WTC11 (cell line): ENCODE data around the gene ACSL4. TPM values are rescaled to one million over a fixed set of nuclear protein-coding genes. Genes with fewer than 3 reads are reported as not detected.

ENCODE experiments used
- ATAC-seq: fragments of 200-7000 bp; cut with Tn5 transposase; 2 replicates; pipeline ENCODE4 v1.10.0; 2021; ENCODE audit warnings: mild to moderate bottlenecking, moderate library complexity
- CTCF ChIA-PET: fragments of 300-600 bp; sonication (Branson Sonifier 250); formaldehyde crosslinking; loops from one replicate; lab custom pipeline; 2021; ENCODE audit warnings: antibody characterized with exemption; lab: Charles Lee
- POLR2A ChIA-PET: fragments of 350-600 bp; sonication (Branson Sonifier 250); formaldehyde crosslinking; loops from one replicate; lab custom pipeline; 2021; ENCODE audit warnings: antibody characterized with exemption; lab: Charles Lee
- DNase-seq: peaks from one replicate; pipeline ENCODE4 v3.0.0; 2021; ENCODE audit warnings: low spot score
- H3K27ac Mint-ChIP-seq: 2 replicates; pipeline ENCODE4 v1.8.0; 2021; ENCODE audit warnings: mixed read lengths
- H3K27me3 Mint-ChIP-seq: 2 replicates; pipeline ENCODE4 v1.8.0; 2021; ENCODE audit warnings: low read depth, mild to moderate bottlenecking, moderate library complexity, mixed read lengths
- H3K36me3 Mint-ChIP-seq: 2 replicates; pipeline ENCODE4 v1.8.0; 2021; ENCODE audit warnings: mixed read lengths
- H3K4me1 Mint-ChIP-seq: 2 replicates; pipeline ENCODE4 v1.8.0; 2022; ENCODE audit warnings: mixed read lengths
- H3K4me3 Mint-ChIP-seq: 2 replicates; pipeline ENCODE4 v1.8.0; 2021; ENCODE audit warnings: mild to moderate bottlenecking, moderate library complexity, mixed read lengths
- H3K9me3 Mint-ChIP-seq: 2 replicates; pipeline ENCODE4 v1.8.0; 2021; ENCODE audit warnings: mixed read lengths
- ARID4B ChIP-seq: sonication (generic); formaldehyde crosslinking; IDR thresholded peaks from 2 replicates; pipeline ENCODE4 v1.8.0; 2023; ENCODE audit warnings: missing genetic modification reagents, mild to moderate bottlenecking, borderline replicate concordance
- E2F1 ChIP-seq: sonication (generic); formaldehyde crosslinking; IDR thresholded peaks from 2 replicates; pipeline ENCODE4 v1.8.0; 2022; ENCODE audit warnings: mild to moderate bottlenecking, missing genetic modification reagents
- EMX1 ChIP-seq: fragments of 250-450 bp; sonication (Bioruptor Pico); IDR thresholded peaks from 2 replicates; pipeline ENCODE4 v1.8.0; 2021; ENCODE audit warnings: mild to moderate bottlenecking
- FOXP4 ChIP-seq: sonication (generic); formaldehyde crosslinking; IDR thresholded peaks from 2 replicates; pipeline ENCODE4 v1.8.0; 2022; ENCODE audit warnings: mild to moderate bottlenecking, missing genetic modification reagents
- GTF2I ChIP-seq: fragments of 250-450 bp; sonication (Bioruptor Pico); conservative IDR thresholded peaks from 2 replicates; pipeline ENCODE4 v1.4.0; 2021; ENCODE audit warnings: mild to moderate bottlenecking
- MYBL2 ChIP-seq: sonication (generic); formaldehyde crosslinking; IDR thresholded peaks from 2 replicates; pipeline ENCODE4 v1.8.1; 2023; ENCODE audit warnings: mild to moderate bottlenecking, moderate library complexity, missing genetic modification reagents
- NR2C2 ChIP-seq: sonication (generic); formaldehyde crosslinking; IDR thresholded peaks from 2 replicates; pipeline ENCODE4 v1.8.0; 2022; ENCODE audit warnings: mild to moderate bottlenecking, missing genetic modification reagents
- NR3C1 ChIP-seq: sonication (generic); formaldehyde crosslinking; conservative IDR thresholded peaks from 2 replicates; pipeline ENCODE4 v1.8.1; 2023; ENCODE audit warnings: low read depth, mild to moderate bottlenecking, missing genetic modification reagents
- SP1 ChIP-seq: sonication (generic); formaldehyde crosslinking; conservative IDR thresholded peaks from 2 replicates; pipeline ENCODE4 v1.8.1; 2022; ENCODE audit warnings: missing genetic modification reagents
- ZNF121 ChIP-seq: sonication (generic); formaldehyde crosslinking; IDR thresholded peaks from 2 replicates; pipeline ENCODE4 v1.8.0; 2023; ENCODE audit warnings: missing genetic modification reagents
- ZNF671 ChIP-seq: fragments of 250-450 bp; sonication (Bioruptor Pico); IDR thresholded peaks from 2 replicates; pipeline ENCODE4 v1.8.0; 2021; ENCODE audit warnings: mild to moderate bottlenecking
- total RNA-seq: library from RNA; stranded (reverse); gene quantifications from 3 replicates; pipeline ENCODE4 v1.2.3, GENCODE V29; 2021
- TF ChIP-seq, protein P1 (sequence below): sonication (generic); formaldehyde crosslinking; IDR thresholded peaks from 2 replicates; pipeline ENCODE4 v1.8.0; 2022; ENCODE audit warnings: missing genetic modification reagents
- TF ChIP-seq, protein P2 (sequence below): sonication (generic); formaldehyde crosslinking; IDR thresholded peaks from 2 replicates; pipeline ENCODE4 v1.8.0; 2022; ENCODE audit warnings: mild to moderate bottlenecking, missing genetic modification reagents
- TF ChIP-seq, protein P3 (sequence below): sonication (generic); formaldehyde crosslinking; IDR thresholded peaks from 2 replicates; pipeline ENCODE4 v1.8.1; 2022; ENCODE audit warnings: missing genetic modification reagents, borderline replicate concordance
- TF ChIP-seq, protein P4 (sequence below): fragments of 250-450 bp; sonication (Bioruptor Pico); IDR thresholded peaks from 2 replicates; pipeline ENCODE4 v1.8.0; 2021; ENCODE audit warnings: mild to moderate bottlenecking
- TF ChIP-seq, protein P5 (sequence below): sonication (generic); formaldehyde crosslinking; conservative IDR thresholded peaks from 2 replicates; pipeline ENCODE4 v1.8.1; 2022; ENCODE audit warnings: mild to moderate bottlenecking, missing genetic modification reagents

The ACSL4 gene
- total RNA-seq, 1 experiment from 2014 or later, result 57.7 TPM

DNA sequence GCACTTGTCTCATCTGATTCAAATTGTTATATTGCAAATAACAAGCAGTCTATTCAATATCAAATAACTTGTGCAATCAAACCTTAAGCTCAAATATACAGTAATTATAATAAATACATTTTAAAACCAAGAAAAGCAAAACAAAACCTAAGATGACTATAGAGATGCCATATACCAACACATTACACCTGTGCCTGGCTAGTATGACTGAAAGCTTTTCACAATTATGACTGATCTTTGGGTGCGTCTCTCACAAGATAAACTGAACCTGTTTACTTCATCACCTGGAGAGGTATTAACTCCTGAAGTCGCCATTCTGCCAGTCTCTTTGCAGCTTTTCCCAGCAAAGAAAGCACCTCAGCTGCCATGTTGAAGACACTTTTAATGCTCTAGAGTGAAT is 41.3 kb downstream of the ACSL4 start:
- no peak for ATAC-seq
- POLR2A ChIA-PET, result no interaction called here
- CTCF ChIA-PET, result no interaction called here
- H3K27ac Mint-ChIP-seq, result no peak overlapping the region
- no peaks in the 10 kb centered on the region for H3K27me3 Mint-ChIP-seq
- no peaks in the 10 kb centered on the region for H3K9me3 Mint-ChIP-seq
- H3K36me3 Mint-ChIP-seq, result no peaks in the 10 kb centered on the region
- peaks cover 5% of the 10 kb centered on the region; the same call in 1 of the 2 replicates for H3K4me1 Mint-ChIP-seq
- TF ChIP-seq FOXP4 (no peak), SP1 (CRISPR knock-in tag) (no peak), NR2C2 (CRISPR knock-in tag) (no peak), EMX1 (no peak)
- TF ChIP-seq, protein P1, sequence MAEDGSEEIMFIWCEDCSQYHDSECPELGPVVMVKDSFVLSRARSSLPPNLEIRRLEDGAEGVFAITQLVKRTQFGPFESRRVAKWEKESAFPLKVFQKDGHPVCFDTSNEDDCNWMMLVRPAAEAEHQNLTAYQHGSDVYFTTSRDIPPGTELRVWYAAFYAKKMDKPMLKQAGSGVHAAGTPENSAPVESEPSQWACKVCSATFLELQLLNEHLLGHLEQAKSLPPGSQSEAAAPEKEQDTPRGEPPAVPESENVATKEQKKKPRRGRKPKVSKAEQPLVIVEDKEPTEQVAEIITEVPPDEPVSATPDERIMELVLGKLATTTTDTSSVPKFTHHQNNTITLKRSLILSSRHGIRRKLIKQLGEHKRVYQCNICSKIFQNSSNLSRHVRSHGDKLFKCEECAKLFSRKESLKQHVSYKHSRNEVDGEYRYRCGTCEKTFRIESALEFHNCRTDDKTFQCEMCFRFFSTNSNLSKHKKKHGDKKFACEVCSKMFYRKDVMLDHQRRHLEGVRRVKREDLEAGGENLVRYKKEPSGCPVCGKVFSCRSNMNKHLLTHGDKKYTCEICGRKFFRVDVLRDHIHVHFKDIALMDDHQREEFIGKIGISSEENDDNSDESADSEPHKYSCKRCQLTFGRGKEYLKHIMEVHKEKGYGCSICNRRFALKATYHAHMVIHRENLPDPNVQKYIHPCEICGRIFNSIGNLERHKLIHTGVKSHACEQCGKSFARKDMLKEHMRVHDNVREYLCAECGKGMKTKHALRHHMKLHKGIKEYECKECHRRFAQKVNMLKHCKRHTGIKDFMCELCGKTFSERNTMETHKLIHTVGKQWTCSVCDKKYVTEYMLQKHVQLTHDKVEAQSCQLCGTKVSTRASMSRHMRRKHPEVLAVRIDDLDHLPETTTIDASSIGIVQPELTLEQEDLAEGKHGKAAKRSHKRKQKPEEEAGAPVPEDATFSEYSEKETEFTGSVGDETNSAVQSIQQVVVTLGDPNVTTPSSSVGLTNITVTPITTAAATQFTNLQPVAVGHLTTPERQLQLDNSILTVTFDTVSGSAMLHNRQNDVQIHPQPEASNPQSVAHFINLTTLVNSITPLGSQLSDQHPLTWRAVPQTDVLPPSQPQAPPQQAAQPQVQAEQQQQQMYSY (CRISPR knock-in tag), result no peak
- TF ChIP-seq, protein P2, sequence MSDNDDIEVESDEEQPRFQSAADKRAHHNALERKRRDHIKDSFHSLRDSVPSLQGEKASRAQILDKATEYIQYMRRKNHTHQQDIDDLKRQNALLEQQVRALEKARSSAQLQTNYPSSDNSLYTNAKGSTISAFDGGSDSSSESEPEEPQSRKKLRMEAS (CRISPR knock-in tag), result no peak
- TF ChIP-seq, all 79 proteins: peak for 0
- no peak for DNase-seq
- no peak overlapping the region for H3K4me3 Mint-ChIP-seq

DNA sequence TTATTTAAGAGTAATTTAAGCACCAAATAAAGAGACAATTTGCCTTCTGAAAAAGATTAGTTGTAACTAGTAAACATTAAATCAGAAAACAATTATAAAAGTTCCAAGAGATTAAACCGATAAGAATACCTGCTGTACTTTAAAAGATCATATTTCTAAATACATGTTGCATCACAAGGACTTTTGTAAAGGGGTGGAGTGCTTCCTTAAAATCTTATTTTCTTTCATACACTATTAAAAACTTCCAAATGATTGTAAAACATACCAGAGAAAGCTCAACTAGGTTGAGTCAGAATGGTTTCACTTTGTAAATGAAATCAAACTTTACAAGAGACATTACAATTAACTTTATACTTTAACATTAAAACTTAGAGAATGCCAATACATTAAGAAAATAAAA is 41.8 kb downstream of the ACSL4 start:
- peaks cover 2% of the 10 kb centered on the region; the same call in 1 of the 2 replicates for H3K4me1 Mint-ChIP-seq
- ChIA-PET POLR2A (no interaction called here), CTCF (no interaction called here)
- H3K27ac Mint-ChIP-seq, result no peak overlapping the region
- H3K9me3 Mint-ChIP-seq, result no peaks in the 10 kb centered on the region
- ATAC-seq (no peak), DNase-seq (no peak)
- H3K4me3 Mint-ChIP-seq, result no peak overlapping the region
- no peaks in the 10 kb centered on the region for H3K27me3 Mint-ChIP-seq
- no peaks in the 10 kb centered on the region for H3K36me3 Mint-ChIP-seq
- TF ChIP-seq GTF2I (no peak), NR3C1 (CRISPR knock-in tag) (no peak), MYBL2 (CRISPR knock-in tag) (no peak), NR2C2 (CRISPR knock-in tag) (no peak), ZNF671 (no peak), ZNF121 (CRISPR knock-in tag) (no peak), ARID4B (CRISPR knock-in tag) (no peak), E2F1 (no peak)
- TF ChIP-seq, protein P3, sequence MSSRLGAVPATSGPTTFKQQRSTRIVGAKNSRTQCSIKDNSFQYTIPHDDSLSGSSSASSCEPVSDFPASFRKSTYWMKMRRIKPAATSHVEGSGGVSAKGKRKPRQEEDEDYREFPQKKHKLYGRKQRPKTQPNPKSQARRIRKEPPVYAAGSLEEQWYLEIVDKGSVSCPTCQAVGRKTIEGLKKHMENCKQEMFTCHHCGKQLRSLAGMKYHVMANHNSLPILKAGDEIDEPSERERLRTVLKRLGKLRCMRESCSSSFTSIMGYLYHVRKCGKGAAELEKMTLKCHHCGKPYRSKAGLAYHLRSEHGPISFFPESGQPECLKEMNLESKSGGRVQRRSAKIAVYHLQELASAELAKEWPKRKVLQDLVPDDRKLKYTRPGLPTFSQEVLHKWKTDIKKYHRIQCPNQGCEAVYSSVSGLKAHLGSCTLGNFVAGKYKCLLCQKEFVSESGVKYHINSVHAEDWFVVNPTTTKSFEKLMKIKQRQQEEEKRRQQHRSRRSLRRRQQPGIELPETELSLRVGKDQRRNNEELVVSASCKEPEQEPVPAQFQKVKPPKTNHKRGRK (CRISPR knock-in tag), result no peak
- TF ChIP-seq, protein P4, sequence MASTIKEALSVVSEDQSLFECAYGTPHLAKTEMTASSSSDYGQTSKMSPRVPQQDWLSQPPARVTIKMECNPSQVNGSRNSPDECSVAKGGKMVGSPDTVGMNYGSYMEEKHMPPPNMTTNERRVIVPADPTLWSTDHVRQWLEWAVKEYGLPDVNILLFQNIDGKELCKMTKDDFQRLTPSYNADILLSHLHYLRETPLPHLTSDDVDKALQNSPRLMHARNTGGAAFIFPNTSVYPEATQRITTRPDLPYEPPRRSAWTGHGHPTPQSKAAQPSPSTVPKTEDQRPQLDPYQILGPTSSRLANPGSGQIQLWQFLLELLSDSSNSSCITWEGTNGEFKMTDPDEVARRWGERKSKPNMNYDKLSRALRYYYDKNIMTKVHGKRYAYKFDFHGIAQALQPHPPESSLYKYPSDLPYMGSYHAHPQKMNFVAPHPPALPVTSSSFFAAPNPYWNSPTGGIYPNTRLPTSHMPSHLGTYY (CRISPR knock-in tag), result no peak
- TF ChIP-seq, protein P5, sequence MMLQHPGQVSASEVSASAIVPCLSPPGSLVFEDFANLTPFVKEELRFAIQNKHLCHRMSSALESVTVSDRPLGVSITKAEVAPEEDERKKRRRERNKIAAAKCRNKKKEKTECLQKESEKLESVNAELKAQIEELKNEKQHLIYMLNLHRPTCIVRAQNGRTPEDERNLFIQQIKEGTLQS (CRISPR knock-in tag), result no peak
